Measurements from ENCODE around the gene MSL3.

MSL3 gene

DNA sequence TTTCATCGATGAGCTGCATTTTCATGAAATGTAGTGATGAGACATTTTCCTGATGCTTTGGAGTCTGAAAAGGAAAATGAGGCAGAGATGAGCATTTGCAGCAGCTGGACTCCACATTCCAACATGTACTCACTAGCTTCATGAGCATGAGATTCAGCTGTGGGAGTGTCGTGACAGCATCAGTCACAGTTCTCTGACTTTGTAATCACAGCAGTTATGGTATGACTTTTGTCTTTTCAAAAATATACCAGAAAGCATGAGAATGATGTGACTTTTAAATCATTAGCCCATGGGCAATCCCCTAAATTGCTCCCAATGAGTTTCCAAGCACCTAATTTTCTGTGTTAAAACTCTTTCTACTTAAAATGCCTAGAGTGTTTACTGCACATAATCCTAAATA is 18.3 kb upstream of the MSL3 start:
- no peak for DNase-seq (ENCODE audit: low spot score)

DNA sequence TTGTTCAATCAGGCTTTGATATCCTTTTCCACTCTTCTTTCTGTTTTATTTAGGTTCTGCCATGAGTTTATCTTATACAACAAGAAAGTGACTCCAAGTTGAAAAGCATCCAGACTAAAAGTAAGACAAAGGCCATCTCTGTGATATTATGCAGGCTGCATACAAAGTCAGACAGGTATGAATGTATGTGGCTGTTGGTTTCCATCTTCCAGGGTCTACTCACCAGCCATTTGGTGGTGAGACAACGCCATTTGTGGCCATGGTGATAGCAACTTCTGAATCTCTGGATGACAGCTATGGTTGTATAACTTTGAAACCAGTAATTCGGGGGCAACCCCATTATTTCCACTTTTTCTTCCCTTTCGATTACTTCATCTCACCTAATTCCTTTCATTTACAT is 17.2 kb upstream of the MSL3 start:
- H3K27ac ChIP-seq = no peak overlapping the region
- H3K4me3 ChIP-seq = no peak overlapping the region
- TF ChIP-seq, protein P1, sequence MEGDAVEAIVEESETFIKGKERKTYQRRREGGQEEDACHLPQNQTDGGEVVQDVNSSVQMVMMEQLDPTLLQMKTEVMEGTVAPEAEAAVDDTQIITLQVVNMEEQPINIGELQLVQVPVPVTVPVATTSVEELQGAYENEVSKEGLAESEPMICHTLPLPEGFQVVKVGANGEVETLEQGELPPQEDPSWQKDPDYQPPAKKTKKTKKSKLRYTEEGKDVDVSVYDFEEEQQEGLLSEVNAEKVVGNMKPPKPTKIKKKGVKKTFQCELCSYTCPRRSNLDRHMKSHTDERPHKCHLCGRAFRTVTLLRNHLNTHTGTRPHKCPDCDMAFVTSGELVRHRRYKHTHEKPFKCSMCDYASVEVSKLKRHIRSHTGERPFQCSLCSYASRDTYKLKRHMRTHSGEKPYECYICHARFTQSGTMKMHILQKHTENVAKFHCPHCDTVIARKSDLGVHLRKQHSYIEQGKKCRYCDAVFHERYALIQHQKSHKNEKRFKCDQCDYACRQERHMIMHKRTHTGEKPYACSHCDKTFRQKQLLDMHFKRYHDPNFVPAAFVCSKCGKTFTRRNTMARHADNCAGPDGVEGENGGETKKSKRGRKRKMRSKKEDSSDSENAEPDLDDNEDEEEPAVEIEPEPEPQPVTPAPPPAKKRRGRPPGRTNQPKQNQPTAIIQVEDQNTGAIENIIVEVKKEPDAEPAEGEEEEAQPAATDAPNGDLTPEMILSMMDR (IDR thresholded peaks at IDR 0.05) = no peak
- no peak for DNase-seq (ENCODE audit: low spot score)

More for the DNA sequence above, 18.3 kb upstream of the MSL3 start:
- no peak overlapping the region for H3K27ac ChIP-seq
- TF ChIP-seq, protein P1 (IDR thresholded peaks at IDR 0.05) = no peak
- no peak overlapping the region for H3K4me3 ChIP-seq

DNA sequence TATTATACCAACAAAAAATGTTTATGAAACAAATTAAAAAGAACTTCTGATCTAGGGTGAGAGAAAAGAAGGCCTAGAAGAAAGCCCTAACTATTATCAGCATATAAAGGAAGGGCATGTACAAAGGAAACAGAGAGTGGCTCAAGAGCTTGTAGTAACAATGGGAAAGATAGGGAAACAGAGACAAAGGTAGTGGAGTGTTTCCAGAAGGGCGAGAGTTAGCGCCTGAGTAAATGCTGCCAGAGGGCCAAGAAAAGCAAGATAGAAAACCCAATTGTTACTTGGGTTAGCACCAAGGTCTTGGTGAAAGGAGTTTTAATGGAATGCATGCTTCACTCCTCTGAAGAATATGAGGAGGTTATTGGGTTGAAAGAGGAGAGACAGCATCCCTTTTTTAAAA is 16.5 kb upstream of the MSL3 start:
- TF ChIP-seq, protein P1 (IDR thresholded peaks at IDR 0.05) = no peak
- DNase-seq (ENCODE audit: low spot score) = no peak
- Histone ChIP-seq H3K27ac (no peak overlapping the region), H3K4me3 (no peak overlapping the region)

DNA sequence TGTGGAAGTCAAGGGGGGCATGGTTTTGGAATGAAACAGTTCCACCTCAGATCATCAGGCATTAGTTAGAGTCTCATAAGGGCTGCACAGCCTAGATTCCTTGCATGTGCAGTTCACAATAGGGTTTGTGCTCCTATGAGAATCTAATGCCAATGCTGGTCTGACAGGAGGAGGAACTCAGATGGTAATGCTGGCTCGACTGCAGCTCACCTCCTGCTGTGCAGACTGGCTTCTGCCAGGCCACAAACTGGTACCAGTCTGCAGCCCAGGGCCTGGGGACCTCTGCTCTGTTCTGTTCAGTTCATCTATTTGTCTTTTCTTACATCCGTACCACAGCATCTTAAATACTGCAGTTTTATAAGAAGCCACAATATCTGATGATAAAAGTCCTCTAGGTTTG is 12.2 kb upstream of the MSL3 start:
- no peak overlapping the region for H3K27ac ChIP-seq
- no peak overlapping the region for H3K4me3 ChIP-seq
- TF ChIP-seq, protein P1 (IDR thresholded peaks at IDR 0.05) = no peak
- DNase-seq (ENCODE audit: low spot score) = no peak

DNA sequence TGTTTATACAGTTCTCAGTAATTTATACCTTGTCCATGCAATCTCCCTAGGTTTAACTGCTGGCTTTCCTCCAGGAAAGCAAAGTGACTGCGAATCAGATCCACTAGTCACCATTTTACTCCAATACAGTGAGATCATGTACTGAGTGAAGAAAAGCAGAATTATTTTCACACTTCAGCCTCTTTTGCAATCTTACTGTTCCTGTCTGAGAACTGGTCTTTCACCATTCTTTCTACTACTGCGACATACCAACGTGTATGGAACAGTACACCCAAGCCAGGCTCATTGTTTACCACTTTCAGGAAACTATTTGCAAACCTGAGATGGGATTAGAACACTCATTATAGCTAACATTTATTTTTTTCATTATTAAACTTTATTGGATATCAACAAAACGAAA is 8.0 kb upstream of the MSL3 start:
- TF ChIP-seq, protein P1 (IDR thresholded peaks at IDR 0.05) = no peak
- no peak overlapping the region for H3K27ac ChIP-seq
- no peak overlapping the region for H3K4me3 ChIP-seq
- DNase-seq (ENCODE audit: low spot score) = no peak

DNA sequence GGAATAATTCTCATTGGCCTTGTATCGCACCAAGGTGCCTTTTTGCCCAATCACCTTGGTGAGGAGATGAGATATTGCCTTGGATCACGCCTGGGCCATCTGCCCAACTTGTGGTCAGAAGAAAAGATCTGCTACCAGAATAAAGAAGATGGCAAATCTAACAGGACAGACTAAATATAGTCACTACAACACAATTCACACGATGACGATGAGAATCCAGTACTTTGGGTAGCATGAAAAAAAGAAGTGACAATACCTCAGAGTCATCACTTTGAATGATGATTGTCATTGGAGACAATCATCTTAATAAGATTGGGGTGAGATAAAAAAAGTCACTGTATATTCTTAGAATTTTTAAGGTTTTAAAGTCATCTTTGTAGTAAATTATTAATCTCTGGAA is 7.3 kb upstream of the MSL3 start:
- Histone ChIP-seq H3K27ac (no peak overlapping the region), H3K4me3 (no peak overlapping the region)
- no peak for DNase-seq (ENCODE audit: low spot score)
- TF ChIP-seq, protein P1 (IDR thresholded peaks at IDR 0.05) = no peak

DNA sequence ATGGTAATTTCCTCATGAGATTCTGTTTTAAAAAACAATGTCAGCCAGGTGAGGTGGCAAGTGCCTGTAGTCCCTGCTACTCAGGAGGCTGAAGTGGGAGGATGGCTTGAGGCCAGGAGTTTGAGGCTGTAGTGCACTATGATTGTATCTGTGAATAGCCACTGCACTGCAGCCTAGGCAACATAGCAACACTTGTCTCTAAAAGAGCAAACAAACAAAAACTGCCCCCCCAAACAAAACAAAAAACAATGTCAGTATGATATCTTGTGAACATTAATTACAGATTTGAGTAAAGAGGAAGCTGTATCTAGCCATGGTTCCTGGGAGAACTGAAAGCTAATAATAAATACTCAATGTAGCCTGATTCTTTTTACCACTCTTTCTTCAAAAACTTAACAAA is 6.8 kb upstream of the MSL3 start:
- Histone ChIP-seq H3K27ac (no peak overlapping the region), H3K4me3 (no peak overlapping the region)
- DNase-seq (ENCODE audit: low spot score) = no peak
- TF ChIP-seq, protein P1 (IDR thresholded peaks at IDR 0.05) = no peak

Measured in coronary artery (tissue), 2 donors.